ENCODE measurements around the gene GSTO2. TPM values are rescaled to one million over a fixed set of nuclear protein-coding genes. Genes with fewer than 3 reads are reported as not detected.
A peak's percentile ranks its signal among the peaks of the same experiment; 100 is the strongest.

GSTO2 gene
- total RNA-seq, 1 experiment from 2014 or later, result 75.4 TPM

DNA sequence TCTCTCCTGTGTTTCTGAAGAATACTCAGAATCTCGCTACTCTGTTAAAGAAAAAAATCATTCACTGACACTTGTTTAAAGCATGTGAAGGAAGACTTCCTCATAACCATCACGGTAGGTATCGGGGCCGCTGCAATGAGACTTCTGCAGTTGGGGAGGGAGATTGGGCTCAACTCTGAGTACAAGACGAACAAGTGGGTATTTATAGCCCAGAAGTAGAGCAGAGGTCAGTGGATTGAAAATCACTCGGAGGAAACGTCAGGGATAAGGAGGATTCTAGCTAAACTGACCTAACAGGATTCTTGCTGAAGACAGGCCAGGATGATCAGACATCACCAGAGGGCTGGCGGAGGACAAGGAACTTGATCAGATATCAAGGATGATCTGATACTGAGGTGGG is 35.9 kb downstream of the GSTO2 start:
- DNase-seq (ENCODE audit: extremely low read depth, low read depth), result no peak

DNA sequence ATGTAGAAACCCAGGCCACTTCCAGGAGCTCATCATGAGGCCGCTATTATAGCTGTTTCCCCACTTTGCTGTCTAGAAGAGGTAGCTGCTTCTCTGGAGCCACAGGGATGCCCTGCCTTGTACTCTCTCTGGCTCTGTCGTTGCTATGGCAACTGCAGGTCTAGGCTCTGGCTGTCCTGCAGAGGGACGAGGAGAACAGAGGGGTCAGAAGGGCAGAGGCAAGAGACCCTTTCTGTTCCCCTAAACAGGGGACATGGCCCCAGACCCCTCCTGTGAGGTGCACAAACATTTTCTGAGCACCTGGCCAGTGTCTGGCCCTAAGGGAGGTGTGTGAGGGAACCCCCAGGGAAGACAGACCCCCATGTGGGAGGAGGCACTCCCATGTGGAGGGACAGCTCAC is 37.9 kb downstream of the GSTO2 start:
- DNase-seq (ENCODE audit: extremely low read depth, low read depth), result peak; percentile 45

DNA sequence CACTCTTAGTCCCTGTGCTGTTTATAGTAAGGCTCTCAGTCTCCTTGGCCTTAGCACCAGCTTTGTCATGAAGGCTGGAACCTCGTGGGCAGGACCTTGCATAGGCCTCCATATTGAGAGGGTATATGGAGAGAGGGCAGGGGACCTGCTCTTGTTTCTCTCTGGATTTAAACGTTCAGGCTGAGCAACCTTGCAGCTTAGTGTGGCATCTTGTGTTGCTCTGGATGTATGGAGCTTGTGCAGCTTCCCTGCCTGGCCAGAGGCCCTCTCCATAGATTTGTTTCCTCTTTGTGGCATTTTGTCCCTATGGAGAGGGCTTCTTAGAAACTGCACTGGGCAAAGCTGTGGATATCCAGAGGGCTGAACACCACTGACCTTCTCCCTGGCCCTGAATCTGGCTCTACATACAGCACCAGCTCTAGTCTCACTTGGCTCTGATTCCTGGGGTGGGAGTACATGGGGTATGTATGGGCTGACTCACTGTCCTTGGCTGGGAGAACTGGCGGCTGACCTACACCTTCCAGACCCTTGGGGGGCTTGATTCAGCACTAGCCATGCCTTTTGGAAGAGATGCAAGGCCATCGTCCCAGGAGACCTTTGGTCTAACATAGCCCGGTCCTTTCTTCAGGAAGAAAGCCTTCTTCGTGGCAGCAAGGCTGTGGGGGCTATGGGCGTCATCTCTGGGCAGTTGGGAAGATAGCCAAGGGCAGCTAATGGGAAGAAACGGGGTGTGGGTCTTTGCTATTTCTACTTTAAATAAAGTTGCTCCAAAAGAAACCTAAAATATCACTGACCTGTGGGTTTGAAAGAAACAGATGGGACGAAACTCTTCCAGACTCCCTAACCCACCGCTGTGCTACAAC is 38.8 kb downstream of the GSTO2 start:
- no peak for DNase-seq (ENCODE audit: extremely low read depth, low read depth)

DNA sequence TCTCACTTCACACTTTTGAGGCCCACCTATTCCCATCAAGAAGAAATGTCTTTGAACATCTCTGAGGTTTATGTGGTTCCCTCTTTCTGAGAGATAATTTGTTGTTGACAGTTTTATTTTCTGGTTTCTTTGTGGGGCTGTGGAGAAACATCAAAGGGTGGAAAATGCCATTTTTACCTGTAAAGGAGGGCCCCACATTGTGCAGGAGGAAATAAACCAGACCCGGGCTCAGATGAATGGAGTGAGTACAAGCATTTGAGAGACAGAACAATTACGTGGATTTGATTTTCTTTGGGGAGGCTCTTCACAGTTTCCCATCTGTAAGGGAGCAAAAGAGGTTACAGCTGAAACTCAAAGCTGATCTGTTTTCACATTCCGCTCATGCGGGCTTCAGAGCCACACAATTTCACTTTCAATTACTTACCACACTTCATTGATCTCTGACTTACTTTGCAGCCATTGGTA is 39.5 kb downstream of the GSTO2 start:
- no peak for DNase-seq (ENCODE audit: extremely low read depth, low read depth)

DNA sequence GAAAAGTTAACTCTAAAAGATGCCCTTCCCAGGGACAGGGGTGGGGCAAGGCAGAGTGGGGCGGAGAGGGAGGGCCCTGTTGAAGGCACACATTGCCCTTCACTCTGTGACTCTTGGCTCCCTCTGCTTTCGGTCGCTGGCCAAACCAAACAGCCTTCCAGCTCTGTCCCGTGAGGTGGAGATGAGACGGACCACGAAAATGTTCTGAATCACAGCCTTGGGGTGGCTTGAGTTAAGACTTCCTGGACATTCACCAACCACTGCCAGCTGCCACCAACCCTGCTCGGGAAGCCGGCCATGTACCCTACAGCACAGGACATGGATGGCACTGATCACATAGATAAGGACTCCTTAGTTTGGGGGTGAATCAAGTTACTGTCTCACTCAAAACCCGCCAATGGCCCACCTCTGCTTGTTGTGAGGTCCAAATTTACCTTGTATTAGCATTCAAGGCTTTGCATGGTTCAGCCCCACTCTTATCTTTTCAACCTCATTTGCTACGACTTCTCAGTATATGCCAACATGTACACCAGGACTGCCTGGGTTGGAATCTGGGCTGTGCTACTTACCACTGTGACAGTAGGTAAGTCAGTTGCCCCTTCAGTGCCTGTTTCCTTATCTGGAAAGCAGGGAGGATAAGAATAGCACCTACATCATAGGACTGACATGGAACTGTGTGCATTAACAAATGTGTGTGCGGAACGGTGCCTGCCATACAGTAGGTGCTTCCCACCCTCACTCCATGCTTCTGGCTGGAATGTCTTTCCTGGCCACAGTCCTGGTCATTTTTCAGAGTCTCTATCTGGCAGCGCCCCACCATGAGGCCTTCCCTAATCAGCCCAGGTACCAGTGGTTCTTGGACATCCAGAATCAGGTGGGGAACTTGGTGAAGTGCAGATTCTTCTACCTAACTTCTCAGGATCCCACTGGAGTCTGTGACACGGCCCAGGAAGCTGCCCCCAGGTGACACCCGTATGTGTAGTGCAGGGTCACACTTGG is 41.3 kb downstream of the GSTO2 start:
- DNase-seq (ENCODE audit: extremely low read depth, low read depth), result peak; percentile 79

DNA sequence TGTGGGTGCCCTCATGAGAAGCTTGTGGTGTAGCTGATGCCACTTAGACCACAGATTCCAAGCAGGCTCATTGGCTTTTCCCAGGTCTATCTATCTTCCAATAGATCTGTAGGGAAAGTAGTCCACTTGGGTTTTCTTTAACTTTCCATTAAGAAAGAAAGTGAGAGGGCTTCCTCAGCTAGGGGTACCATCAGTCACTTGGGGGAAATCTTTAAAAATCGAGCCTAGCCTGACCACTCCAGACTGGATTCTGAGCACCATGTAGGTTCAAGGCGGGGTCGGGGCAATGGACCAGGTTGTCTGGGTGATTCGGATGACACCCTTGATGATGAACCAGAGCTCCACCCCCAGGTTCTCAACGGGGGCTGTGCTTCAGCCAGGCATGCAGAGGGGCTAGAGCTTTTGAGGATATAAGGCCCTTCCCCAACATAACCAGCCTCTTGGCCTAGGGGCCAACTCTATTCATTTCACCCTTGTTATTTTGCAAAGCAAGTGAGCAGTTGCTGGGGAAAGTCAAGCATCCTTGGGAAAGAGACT is 42.3 kb downstream of the GSTO2 start:
- DNase-seq (ENCODE audit: extremely low read depth, low read depth), result no peak

DNA sequence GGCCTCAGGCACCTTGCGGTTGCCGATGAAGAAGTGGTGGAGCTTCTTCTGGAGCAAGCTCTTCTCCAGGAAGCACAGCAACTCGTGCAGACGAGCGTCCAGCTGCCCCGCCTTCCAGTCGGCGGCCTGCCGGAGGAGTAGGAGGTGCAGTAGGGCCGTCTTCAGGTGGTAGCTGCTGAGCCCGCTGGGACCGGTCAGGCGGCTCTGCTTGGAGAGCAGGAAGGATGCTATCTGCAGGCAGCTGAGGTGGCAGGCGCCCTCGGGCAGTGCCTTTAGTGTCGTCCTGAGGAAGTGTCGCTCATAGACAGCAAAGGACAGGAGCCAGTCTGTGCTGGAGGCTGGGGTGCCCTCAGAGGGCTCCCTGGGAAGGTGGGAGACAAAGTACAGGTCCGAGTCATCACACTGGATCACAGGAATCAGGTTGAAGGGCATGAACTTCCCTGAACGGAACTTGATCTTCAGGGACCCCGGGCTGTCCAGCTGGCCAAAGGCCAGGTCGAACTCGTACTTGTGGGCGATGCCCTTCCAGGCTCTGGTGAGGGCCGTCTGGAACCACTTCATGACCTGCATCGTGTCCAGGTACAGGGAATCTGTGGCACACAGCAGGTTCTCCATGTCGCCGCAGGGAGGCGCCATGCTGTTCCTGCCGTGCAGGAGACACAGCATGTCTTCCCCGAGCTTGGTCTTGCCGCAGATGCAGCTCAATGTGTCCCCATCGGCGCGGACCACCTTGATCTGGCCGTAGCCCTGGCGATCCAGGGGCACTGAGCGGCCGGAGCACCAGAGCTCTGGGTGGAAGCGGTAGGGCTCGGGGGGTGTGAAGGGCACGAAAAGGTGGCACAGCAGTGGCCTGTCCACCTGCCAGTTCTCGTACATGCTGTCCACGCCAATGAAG is 45.9 kb downstream of the GSTO2 start:
- DNase-seq (ENCODE audit: extremely low read depth, low read depth), result no peak

DNA sequence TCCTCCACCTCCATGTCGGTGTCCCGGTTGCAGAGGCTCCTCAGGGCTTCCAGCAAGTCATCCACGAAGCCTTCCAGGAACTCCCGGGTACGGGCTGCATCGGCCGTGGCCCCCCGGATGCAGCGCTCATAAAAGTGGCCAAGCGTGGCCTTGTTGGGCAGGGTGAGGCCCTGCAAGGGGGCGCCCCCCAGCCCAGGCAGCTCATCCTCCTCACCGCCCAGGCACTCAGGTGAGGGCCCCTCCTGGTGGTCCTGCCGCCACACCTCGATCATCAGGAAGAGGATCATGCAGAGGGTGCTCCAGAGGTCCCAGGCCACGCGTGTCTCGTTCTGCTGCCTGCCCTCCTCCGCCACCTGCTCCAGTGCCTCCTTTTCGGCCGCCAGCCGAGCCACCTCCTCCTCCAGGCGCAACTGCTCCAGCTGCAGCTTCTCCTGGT is 46.5 kb downstream of the GSTO2 start:
- no peak for DNase-seq (ENCODE audit: extremely low read depth, low read depth)

DNA sequence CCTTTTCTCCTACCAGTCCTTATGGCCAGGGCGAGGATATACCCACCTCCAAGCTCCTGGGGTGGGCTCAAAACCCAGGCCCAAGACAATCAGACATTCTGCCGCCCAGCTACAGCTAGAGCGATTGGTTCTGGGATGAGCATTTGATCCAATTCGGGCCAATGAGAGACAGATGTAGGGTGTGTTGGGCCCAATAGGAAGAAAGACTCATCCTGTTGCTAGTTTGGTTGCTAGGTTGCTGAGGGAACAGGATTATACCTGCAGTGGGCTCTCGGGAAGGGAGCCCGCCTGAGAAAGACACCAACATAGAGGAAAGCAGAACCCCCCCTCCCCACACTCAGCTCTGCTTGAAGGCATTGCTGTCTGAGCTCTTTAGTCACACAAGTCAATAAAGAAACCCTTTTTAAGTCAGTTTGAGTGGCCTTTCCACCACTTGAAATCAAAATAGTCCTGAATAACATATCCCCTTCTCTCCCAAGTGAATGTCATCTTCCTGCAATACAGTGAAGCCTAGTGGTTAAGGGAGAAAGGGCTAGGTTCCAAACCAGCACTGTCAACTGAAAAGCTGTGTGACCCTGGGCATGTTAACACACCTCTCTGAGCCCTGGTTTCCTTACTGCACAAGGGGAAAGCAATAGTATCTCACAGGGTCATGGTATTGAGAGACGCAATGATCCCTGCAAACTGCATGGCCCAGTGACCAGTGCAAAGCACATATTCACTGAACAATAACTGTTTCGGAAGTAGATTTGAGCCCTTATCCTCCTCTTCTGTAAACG is 47.5 kb downstream of the GSTO2 start:
- no peak for DNase-seq (ENCODE audit: extremely low read depth, low read depth)

DNA sequence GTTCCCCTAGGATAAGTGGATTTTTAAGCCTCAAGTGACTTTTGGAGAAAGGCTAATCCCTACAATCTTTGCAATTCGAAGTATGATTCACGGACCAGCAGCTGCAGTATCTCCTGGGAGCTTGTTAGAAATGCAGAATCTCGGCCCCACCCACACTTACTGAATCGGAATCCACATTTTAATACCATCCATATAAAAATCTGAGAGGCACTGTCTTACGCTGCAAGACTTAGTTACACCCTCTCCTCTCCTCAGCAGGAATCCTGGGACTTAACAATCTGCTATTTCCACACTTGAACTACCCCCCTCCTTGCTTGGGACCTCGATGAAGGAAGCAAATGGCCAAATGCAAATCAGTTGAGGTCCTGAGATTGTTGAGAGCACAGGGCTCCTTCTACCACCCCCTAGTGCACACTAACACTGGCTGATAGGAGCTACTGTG is 48.3 kb downstream of the GSTO2 start:
- DNase-seq (ENCODE audit: extremely low read depth, low read depth), result no peak

DNA sequence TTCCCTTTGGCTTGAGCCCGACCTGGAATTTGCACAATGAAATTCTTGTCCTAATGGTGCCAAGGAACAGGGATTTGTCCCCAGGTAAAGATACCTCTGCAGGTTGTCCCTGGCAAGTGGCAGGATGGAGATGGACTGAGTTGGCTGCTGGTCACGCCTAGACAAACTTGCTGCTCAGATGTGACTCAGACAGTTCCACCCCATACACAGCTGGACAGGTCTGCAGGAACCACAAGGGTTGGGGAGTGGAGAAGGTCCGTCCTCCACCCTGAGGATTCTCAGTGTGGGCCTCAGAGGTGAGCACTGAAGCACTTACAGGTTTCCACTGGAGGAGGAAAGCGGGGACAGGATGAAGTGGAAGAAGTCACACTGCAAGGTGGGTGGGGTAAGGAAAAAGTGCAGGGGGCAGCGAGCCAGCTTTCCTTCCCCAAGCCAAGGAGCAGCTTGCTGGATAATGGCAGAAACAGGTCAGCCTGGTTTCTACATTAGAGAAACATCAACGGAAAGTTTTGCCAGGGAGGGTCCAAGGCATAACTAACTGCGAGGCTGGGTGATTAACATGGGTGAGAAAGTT is 48.8 kb downstream of the GSTO2 start:
- DNase-seq (ENCODE audit: extremely low read depth, low read depth), result no peak

DNA sequence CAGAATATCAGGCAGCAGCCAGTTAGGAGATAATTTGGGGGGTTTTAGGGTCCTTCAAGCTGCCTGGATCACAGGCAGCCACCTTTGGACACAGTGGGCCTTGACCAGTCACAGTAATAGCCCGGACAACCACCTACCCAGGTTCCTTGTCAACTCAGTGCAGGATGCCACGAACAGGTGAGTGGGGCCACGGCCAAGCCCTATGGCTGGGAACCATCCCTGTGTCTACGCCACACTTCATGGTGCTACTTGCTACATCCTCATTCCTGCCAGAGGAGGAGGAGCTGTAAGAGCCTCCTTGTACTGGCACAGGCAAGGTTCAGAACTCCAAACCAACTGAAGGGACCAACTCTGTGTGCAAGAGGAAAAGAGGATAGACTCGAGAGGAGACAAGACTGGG is 49.3 kb downstream of the GSTO2 start:
- no peak for DNase-seq (ENCODE audit: extremely low read depth, low read depth)

DNA sequence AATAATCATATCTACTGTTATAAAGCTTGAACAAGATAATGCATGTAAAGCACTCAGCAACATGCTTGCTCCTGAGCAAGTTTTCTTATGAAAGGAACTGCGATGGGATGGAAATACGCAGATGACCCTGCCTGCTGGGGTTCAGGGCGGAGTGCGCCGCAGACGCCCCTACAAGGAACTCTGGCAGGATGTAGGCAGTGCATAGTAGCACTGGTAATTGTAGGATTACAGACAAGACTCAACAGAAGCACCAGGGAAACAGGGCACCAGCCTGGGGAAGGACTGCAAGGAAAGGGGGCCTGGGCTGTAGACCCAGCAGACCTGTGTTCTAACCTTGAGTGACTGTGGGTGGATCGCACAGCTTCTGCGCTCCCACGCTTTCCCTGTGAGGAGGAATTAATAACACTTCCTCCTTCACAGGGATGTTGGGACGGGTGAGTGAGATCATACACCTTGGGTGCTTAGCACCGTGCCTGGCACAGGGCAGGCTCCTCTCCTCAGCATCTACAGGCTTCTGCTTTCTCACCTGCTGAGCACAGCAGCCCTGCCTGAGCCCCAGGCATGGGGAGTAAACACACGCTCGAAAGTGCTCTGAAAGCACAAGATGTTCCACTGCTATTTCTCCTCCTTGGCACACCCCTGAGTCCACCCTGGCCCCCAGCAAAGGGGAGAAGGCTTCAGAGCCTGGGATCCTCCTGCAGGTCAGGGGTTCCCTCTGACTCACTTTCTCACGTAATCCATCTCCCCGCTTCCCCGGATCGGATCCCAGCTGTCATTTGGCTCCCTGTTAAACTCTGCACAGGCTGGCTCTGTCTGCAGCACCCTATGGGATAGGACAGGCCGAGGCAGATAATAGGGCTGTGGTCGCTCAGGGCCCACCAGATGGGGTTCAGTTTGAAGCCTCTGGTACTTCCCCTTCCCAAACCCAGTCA is 50.1 kb downstream of the GSTO2 start:
- no peak for DNase-seq (ENCODE audit: extremely low read depth, low read depth)

DNA sequence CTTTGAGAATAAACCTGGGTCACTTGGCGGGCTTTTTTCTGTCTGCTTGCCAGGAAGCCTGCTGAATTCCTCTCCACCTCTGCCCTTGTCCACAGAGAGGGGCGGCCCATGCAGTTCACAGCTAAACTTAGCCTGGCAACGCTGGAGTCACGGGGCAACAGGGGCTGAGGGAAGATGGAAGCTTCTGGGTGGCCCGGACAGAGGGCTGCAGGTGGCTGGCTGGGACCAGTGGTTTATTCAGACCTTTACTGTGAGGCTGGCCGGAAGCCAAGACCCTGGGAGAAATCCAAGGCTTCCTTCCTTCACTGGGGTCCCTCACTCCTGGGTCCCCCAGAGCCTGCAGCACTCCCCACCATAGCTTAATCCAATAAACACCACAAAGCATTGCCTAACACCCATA is 52.2 kb downstream of the GSTO2 start:
- no peak for DNase-seq (ENCODE audit: extremely low read depth, low read depth)

DNA sequence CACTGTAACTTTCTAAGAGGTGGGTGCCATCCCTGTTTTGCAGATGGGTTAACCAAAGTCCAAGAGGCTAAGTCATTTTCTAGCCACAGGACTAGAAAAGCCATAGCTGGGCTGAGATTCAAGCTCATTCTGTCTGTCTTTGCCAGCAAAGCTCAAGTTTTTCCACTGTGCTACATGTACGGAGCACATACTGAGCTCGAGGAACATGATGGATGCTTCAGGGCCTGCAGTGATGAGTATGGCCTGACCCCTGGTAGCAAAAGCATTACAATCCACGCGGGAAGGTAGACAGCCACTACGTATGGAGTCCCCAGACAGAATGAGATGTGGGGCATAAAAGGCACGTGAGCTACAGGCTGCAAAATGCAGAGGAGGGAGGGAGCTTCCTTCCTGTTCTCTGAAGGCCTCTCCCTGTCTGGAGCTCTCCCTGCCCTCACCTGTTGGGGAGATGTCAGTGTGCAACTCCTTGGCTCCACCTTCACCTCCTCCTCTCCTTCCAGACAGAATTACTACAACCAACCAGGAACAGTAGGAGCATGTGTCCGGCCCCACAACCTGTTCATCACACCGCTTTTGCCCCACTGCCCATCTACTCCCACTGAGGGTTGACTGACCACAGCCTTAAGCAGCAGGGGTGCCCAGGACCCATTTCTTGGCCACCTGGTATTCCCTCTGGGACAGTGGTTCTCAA is 52.9 kb downstream of the GSTO2 start:
- DNase-seq (ENCODE audit: extremely low read depth, low read depth), result no peak

DNA sequence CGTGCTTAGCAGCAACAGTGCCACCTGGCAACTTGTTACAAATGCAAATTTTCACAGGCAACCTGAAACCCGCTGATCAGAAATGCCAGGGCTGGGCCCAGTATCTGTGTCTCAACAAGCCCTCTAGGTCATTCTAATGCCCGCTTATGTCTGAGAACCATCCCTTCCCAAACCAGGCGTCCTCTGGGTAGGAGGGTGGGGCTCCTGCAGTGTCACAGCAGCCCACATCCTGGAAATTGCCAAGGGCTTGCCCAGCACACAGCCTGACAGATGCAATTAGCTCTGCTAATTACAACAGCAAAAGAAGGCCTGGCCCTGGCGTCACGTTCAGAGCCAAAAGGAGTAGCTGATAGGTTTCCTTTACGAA is 53.4 kb downstream of the GSTO2 start:
- no peak for DNase-seq (ENCODE audit: extremely low read depth, low read depth)

DNA sequence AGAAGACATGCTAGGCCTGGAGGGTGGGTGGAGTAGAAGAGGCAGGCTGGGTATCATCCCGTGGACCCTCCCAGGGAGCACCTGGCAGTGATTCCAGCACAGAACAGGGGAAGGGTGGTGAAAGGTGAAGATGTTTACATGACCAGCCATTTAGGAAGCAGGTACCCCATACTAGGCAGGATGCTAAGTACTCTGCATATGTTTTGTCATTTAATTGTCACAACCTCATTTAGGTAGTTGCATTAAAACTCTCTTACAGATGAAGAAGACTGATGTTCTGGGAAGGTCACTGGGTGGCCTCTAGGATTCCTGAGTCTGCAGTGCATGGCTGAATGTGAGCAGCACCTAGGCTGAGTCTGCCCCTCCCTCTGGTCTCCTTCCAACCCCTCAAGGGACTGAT is 54.1 kb downstream of the GSTO2 start:
- no peak for DNase-seq (ENCODE audit: extremely low read depth, low read depth)

Data from NCI-H460 (cell line).